IPS-11a (cell line): ENCODE data around the gene PKDCC.

Source experiments
- H3K4me3 ChIP-seq: one replicate; pipeline ENCODE4 v1.5.1; 2013; ENCODE audit warnings: low read depth, low read length, control low read depth

PKDCC gene

DNA sequence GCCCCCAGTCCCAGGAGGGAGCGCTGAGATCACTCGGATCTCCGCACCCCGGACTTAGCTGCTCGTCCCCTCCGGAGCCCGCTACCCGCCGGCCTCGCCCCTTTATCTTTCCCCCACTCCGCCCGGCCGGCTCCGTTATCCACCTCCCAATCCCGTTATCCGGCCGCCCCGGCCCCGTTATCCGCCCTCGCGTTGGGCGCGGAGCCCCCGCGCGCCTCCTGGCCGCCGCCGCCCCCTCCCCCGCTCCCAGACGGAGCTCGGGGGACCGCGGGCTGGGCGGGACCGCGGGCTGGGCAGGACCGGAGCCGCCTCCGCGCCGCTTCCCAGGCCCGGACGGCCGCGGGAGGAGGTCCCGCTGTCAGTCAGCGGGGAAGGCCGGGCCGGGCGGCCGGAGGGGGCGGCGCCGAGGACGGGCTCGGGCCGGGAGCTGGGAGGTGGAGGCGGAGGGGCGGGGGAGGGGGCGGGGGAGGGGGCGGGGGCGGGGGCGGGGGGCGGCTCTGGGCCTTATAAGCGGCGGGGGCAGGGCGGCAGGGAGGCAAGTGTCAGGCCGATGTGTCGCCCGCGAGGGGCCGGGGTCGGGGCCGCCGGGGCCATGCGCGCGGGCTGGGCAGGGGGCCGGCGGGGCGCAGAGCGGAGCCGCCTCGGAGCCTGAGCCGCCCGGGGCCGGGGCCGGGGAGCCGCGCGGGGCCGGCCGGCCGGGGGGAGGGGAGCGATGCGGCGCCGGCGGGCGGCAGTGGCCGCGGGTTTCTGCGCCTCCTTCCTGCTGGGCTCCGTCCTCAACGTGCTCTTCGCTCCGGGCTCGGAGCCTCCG, at the start of gene PKDCC:
Gene PKDCC (plus strand): TSS at position 534 of the 811 bp plus-strand sequence. CDS start 179 bp downstream, at position 713.
- H3K4me3 ChIP-seq, result peak within 1 kb of the TSS; percentile 76

GRCh38 chr2:41998186-41999127, 49.4 kb upstream of the PKDCC start:
- no peak overlapping the region for H3K4me3 ChIP-seq

DNA sequence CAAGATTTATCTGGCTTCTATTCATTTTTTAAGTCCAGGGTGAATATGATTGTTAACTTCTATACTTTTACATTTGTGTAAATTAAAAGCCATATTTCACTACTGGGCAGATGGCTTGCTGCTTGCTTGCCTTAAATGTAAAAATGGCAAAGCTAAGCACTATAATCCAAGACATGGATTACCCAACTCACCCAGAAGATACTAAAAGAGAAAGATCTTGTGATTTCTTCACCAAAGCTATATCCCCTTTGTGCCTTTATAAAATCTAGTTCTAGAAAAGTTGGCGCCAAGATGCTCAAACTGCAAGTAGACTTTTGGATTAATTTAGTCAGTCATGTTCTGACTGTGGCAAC, 48.7 kb upstream of the PKDCC start:
- no peak overlapping the region for H3K4me3 ChIP-seq

GRCh38 chr2:41999592-42000281, 48.1 kb upstream of the PKDCC start:
- H3K4me3 ChIP-seq, result no peak overlapping the region

DNA sequence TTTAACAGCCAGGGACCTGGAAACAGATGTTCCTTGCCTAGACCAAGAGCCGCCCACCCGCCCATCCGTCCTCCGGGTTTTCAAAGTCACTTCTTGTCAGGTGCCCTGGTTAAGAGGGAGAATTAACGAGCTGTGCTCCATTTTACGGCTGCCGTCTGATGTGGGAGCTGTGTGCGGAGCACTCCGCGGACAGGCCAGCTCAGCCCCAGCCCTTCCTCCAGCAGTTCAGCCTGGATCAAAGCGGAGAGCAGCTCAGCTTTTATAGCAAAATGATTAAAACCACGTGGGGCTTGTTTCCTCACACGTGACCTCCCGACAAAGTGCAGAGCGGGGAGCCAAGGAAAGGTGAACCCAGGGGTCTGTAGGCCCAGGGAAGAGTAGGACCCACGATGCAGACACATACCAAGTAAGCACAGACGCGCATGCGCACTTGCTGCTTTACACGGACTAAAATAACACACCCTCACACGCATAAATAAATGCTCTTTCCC, 46.1 kb upstream of the PKDCC start:
- no peak overlapping the region for H3K4me3 ChIP-seq

GRCh38 chr2:42007551-42007950, 40.3 kb upstream of the PKDCC start:
- H3K4me3 ChIP-seq, result no peak overlapping the region

- H3K4me3 ChIP-seq, result no peak overlapping the region
These were observed 39.4 kb upstream of the PKDCC start for GRCh38 chr2:42008241-42008921.

- H3K4me3 ChIP-seq, result no peak overlapping the region
These were observed 37.9 kb upstream of the PKDCC start for GRCh38 chr2:42009657-42010580.

GRCh38 chr2:42010743-42011298, 37.0 kb upstream of the PKDCC start:
- no peak overlapping the region for H3K4me3 ChIP-seq

DNA sequence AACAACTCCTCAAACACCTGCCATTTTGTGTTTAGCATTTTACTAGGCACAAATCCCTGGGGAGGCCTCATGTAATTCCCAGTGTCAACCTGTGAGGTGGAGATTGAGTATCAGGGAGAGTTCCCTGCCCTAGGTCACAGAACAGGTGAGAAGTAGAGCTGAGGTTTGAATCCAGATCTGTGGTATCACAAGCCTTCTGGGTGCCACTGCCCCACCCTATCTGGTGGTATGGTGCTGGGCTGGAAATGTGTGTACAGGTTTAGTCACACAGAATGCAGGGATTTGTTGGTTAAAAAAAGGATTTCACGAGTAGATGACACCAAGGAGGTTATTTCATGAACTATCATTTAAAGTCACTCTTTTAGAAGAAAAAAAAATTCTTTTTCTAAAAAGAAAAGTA, 35.7 kb upstream of the PKDCC start:
- H3K4me3 ChIP-seq, result no peak overlapping the region

- H3K4me3 ChIP-seq, result no peak overlapping the region
These were observed 35.2 kb upstream of the PKDCC start for GRCh38 chr2:42012651-42013050.

DNA sequence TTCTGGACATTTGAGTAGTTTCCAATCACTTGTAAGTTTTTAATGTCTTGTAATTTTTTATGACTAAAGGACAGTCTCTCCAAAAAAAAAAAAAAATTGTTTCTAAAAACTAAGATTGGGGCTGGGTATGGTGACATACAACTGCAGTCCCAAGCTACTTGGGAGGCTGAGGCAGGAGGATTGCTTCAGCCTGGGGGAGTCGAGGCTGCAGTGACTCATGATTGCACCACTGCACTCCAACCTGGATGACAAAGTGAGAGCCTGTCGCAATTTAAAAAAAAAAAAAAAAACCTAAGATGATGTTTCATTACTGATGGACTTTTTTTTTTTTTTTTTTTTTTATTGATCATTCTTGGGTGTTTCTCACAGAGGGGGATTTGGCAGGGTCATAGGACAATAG, 34.4 kb upstream of the PKDCC start:
- no peak overlapping the region for H3K4me3 ChIP-seq

GRCh38 chr2:42021464-42021863, 26.4 kb upstream of the PKDCC start:
- H3K4me3 ChIP-seq, result no peak overlapping the region

- H3K4me3 ChIP-seq, result no peak overlapping the region
These were observed 22.7 kb upstream of the PKDCC start for GRCh38 chr2:42025151-42025582.

DNA sequence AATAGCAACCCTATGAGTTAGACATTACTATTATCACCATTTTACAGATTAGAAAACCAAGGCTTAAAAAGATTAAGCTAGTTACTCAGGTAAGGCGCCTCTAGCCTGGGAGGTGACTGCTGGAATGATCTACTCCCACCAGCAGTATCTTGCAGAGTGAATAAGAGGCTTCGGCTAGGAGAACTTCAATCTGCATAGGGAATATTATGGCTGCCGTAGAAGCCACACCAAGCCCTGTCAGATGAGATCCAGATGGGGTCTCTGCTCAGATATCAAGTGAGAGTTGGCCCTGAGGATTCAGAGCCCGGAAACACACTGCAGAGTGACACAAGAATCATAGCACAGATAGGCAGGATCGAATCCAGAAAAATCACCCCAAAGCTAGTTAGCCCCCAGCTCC, 21.5 kb upstream of the PKDCC start:
- H3K4me3 ChIP-seq, result no peak overlapping the region

DNA sequence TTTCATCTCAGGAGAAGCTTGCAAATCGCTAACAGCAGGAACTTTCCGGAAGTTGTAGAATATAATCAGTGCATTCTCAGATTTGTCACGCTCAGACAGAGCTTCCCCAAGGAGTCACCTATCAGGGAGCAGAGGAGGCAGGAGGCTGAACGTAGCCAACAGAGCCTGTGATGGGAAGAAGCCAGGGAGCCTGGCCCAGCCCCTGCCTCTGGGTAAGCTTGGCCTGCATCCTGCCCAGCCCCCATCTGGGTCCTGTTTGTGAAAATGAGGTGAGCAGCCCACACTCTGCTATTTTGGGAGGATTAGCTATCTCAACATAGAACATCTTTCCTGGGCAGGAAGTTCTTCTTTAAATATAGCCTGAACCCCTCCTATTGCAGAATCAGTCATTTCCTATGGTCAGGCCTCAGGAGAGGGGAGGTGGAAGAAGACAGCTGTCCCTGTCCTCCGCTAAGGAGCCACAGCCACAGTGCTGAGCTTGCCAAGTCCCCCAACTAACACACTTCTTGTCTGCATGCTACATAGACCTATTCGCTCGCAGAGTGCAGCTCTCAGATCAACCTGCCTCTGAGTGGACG, 19.2 kb upstream of the PKDCC start:
- no peak overlapping the region for H3K4me3 ChIP-seq

DNA sequence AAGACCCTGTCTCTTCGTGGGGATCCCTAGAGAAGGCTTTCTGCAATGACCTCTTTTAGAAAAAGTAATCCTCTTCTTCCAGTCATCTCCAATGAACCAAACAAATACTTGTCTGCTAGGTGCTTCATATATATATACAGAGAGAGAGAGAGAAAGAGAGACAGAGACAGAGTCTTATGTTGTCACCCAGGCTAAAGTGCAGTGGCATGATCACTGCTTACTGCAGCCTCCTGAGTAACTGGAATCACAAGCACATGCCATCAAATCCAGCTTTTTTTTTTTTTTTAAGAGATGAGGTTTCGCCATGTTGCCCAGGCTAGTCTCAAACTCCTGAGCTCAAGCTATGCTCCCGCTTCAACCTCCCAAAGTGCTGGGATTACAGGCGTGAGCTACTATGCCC, 18.6 kb upstream of the PKDCC start:
- no peak overlapping the region for H3K4me3 ChIP-seq

GRCh38 chr2:42029639-42030199, 18.1 kb upstream of the PKDCC start:
- H3K4me3 ChIP-seq, result no peak overlapping the region
